ENCODE measurements around the gene ATP11A. TPM values are rescaled to one million over a fixed set of nuclear protein-coding genes. Genes with fewer than 3 reads are reported as not detected.

The ATP11A gene
- polyA plus RNA-seq, 3 donors = 38.4 to 87.7 (median 43.9) TPM

GRCh38 chr13:112933649-112934048 lies 243.8 kb downstream of the ATP11A start:
- DNase-seq (ENCODE audit: extremely low read depth in 1 of 11, low read depth in 9 of 11, low spot score in 4 of 11) = no peak

- DNase-seq (ENCODE audit: extremely low read depth in 1 of 11, low read depth in 9 of 11, low spot score in 4 of 11) = no peak
These were observed 244.2 kb downstream of the ATP11A start for GRCh38 chr13:112934078-112934477.

Other genes with a start within 250 kb of the ATP11A start
- 10 to 100 TPM; 30.3 to 37.6 (median 32.4) TPM for gene TUBGCP3, start 101.9 kb upstream of the ATP11A start, polyA plus RNA-seq (ENCODE audit: insufficient read length in 3 of 3)

Measured in renal cortex interstitium (tissue), 11 donors.